HG03432 (cell line): ENCODE results near the gene CSRNP3.
"Not testable (repeated sequence)": the region's sequence is repeated elsewhere in the genome, so short reads cannot be mapped to it uniquely, and the experiment has no call there.

Experiments used
- ATAC-seq: cut with Tn5 transposase; IDR thresholded peaks from one replicate; pipeline ENCODE4 v1.9.1; 2021; ENCODE audit warnings: mild to moderate bottlenecking, moderate library complexity; ENCODE audit not compliant: unreplicated experiment

CSRNP3 gene

DNA sequence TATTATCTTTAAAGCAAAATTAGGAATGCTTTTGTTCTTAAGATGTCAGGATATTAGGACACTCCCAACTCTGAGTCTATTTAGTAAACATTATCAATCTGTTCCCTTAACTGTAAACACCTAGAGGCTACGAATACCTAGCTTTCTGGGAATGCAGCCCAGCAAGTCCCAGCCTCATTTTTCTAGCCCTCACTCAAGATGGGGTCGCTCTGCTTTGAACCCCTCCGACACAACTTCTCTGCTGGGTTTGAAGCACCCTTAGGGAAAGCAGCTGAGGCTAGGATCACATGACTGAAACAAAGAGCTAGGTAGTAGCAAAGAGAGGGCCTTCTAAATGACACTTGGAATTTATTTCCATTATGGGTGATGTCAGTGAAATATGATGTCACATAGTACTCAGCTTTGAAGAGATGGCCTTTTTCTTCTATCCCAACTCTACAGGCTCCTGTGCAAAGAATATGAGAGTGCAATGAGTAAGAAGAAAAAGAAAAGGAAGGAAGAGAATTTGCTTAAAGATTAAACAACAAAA is 114.7 kb downstream of the CSRNP3 start:
- no peak for ATAC-seq

DNA sequence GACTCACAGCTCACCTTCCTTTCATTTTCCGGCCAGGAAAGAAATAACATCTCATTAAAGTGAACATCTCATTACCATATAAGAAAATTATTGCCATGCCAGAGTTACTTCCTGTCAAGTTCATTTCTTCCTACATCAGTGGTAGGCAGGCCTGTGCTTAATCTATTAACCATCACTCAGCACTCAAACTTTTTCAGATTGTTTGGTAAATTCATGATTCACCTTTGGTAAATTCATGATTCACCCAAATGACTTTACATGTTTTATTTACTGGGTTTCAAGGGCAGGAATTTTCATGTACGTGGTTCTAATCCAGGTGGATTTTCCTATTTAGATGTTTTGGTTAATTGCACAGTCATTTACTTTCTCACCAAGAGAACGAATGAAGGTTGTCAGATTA is 116.5 kb downstream of the CSRNP3 start:
- ATAC-seq: no peak

- peak; percentile 83 for ATAC-seq
These were observed 117.9 kb downstream of the CSRNP3 start for GRCh38 chr2:165587335-165587938.

GRCh38 chr2:165590999-165591398 is 121.5 kb downstream of the CSRNP3 start:
- not testable (repeated sequence) for ATAC-seq

- ATAC-seq: no peak
These were observed 123.6 kb downstream of the CSRNP3 start for GRCh38 chr2:165593081-165593480.

DNA sequence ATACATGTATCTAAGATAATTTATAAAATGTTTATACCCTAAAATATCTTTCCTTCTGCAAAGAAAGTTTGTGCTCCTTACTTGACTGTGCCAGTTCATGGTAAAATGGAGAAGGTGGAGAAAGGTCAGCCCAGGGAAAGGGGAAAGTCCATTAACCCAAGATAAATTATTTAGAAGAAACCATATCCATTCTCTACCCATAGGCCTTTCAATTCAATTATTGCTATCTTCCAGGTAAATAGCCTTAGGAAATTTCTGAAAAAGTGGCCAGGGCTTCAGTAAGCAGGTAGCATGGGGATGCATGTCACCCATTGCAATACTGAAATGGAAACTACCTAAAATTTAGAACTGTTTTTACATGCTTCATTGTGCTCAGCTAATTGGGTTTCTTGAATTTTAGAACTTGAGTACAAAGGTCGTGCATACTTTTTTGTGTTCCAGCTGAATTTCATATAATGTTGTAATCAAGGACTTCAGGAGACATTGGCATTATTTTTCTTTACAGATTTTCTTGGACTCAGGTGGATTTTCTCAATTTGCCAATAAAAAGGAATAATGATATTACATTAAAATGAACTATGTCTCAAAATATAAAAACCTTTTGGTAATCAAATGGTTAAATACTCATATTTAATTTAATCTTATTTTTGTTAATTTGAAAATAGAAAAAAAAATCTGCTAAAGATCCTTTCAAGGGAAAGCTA is 124.9 kb downstream of the CSRNP3 start:
- ATAC-seq: peak; percentile 57

DNA sequence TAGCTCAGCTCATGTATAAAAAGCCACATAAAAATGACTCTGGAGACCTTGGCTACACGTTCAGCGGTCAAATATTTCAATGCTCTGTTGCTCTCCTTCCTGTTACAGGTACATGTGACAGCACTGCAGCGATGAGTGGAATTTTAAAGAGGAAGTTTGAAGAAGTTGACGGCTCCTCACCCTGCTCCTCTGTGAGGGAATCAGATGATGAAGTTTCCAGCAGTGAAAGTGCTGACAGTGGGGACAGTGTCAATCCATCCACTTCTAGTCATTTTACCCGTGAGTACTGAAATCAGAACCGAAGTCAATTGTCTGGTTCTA is 125.4 kb downstream of the CSRNP3 start:
- ATAC-seq: peak; percentile 95

DNA sequence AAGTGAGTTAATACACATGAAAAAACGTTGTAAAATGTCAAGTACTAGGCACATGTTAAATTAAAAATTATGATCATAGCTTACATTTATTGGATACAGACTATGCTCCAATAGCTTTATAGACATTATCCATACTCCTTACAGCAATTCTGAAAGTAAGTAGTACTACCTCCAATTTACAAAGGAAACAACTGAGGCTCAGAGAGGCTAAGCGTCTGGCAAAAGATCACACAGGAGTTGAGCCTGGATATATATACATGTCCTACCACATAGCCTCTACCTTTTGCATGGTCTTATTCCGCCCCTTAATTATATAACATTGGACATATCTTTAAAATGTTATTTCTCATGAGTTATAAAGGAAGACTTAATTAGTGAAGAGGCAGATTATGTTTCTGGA is 127.3 kb downstream of the CSRNP3 start:
- ATAC-seq: no peak

DNA sequence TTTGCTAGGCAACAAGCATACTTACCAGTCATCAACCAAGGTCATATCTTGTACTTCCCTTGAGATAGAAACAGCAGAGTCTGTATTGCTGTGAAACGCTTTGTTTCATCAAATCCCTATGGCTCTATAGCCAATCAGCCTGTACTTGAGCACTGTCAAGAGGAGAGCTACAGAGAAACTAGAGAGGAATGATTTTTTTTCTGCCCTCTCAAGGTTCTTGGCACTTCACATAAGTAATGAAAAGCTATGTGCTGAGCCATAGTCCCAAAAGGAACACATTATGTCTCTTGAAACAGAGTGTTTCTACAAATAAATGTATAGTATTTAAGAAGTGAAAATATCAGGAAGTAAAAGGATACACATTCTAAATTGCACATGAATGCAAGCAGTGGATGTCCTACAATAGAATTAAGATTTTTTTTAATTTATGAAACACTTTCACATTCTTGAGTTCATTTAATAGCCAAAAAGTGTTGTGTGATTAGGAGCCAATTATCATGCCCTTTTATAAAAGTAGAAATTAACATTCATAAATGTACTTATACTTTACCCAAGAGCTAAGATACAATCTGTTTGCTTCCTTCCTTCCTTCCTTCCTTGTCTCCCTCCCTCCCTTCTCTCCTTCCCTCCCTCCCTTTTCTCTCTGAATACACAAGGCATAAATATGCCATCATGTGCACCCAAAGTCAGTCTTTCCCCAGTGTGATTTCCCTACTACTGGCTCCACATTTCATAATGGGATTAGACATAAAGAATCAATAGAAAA is 131.8 kb downstream of the CSRNP3 start:
- no peak for ATAC-seq

DNA sequence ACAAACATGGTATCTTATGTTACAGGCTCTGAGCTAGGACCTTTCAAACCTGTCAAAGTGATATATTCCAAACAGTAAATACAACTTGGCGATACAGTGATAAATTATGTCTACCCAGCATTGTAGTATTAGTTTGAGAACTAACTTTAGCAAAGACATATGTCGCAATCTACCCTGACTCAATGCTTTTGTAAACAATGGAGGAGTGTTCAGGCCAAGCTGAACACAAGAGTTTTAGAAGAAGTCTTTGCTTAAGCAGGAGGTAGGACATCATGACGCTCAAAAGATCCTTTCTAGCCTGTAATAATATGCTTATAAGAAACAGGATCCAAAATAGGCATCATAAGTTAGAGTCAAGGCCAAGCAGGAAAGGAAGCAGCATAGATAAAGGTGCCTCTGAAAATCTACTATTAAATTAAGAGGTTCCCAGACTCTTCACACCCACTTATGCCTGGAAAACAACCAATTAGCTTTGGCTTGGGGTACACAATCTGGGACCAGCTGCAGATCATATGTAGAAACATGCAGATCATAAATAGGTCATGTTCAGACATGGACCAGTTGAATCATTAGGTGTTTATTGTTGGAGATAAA is 132.5 kb downstream of the CSRNP3 start:
- no peak for ATAC-seq

GRCh38 chr2:165609672-165610071 is 140.2 kb downstream of the CSRNP3 start:
- no peak for ATAC-seq

DNA sequence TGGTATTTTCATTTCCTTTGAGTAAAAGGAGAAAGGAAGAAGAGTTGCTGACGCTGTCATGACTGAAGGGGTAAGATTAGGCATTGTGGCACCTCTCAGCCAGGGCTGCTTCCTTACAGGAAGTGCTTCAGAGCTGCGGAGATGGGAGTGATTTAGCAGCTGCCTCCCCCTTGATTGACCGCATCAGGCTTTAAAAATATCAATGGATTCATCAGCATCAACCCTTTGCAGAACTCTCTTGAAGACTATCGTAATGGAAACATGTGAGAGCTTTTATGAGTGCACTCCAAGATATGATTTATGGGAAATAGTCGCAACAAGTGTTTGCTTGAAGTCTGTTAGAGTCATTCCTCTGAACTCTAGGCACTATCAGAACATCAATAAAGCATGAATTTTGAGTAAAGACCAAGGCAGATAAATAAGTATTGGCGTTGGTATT is 141.1 kb downstream of the CSRNP3 start:
- peak; percentile 85 for ATAC-seq

GRCh38 chr2:165617741-165618481 is 148.4 kb downstream of the CSRNP3 start:
- no peak for ATAC-seq

GRCh38 chr2:165618806-165619205 is 149.3 kb downstream of the CSRNP3 start:
- no peak for ATAC-seq

DNA sequence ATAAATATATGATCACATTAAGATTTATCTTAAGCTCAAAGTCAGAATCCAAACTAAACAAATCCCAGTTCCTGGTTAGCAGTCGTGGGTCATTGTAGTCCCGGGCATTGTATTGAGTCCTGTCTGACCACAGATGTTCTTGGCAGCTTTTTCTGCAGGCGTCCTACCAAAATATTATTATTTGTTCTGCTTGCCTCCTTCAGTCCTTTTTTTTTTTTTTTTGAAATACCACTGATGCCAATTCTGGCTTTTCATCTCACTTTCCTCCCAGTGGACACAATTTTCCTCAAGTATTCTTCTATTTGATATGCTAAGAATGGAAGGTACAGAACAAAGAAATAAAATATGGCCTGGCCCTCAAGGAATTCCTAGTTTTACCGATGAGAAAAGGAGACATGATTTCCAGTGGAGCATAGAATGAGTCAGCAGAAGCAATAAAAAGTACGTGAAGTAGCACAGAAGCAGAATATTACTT is 151.6 kb downstream of the CSRNP3 start:
- no peak for ATAC-seq

DNA sequence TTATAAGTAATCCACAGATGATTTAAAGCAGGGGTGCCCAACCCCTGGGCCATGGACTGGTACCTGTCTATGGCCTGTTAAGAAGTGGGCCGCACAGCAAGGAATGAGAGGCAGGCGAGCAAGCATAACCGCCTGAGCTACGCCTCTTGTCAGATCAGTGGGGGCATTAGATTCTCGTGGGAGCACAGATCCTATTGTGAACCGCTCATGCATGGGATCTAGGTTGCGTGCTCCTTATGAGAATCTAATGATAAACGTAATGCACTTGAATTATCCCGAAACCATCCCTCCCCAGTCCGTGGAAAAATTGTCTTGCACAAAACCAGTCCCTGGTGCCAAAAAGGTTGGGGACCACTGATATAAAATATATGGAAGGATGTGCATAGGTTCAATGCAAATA is 153.7 kb downstream of the CSRNP3 start:
- no peak for ATAC-seq

DNA sequence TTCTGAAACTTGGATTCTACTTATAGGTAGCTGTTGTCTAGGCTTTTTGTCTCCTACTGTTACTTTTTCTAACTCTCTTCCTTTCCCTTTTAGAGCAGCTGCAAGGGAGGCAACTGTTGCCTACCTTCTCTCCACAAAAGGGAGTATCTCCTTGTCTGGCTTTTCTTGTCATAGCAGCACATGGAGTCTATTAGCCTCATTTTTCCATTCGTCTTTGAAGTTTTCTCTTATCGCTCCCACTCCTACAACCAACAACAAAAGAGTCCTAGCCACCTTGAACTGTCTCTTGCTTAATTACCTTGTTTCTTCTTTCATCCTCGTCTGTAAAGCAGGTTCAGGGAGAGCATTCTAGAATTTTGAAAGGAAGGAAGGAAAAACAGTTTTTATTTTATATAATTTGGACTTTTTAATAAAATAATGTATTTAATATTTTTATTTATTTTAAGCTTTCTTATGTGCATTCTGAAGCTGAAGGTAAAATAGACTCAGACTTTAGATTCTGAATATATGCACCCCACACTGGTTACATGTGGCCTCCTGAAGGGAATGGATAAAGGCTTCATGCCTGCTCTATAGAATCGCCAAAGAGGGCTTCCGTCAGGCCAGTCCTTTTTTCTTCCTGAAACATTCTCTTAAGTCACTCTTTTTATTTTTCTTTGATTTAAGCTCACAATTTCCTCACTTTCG is 154.4 kb downstream of the CSRNP3 start:
- no peak for ATAC-seq

DNA sequence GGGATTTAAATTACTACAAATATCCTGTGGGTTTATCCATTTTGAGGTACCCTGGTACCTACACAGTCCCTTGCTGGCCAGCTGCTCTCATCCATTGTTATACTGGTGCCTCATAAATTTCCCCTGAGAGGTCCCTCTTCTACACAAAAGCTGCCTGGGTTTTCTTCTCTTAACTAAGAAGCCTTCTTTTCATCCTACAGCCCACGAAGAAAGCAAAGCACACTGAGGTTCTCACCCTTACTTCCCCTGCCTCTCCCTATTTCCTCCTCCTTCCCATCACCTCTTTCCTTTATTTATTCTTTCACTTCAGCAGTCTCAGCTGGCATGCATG is 154.9 kb downstream of the CSRNP3 start:
- no peak for ATAC-seq

- ATAC-seq: peak; percentile 47
These were observed 158.0 kb downstream of the CSRNP3 start for GRCh38 chr2:165627470-165627869.

DNA sequence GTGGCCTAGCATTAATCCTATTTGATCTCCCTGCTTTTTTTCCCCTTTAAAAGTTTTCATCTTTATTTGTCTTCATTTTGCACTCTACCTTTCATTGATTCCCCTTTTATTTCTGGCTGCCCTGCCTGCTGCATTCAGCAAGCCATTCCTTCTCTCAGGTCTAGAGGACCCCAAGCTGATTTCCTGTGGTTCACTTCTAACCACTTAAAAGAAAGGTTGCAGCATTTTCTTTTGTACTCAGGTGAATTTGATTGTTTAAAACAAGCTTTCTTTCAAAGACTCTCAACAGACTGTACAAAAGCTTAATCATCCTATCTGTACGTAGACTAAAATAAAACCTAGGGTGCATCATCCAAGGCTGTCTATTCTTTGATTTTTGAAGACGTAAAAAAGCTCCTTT is 160.3 kb downstream of the CSRNP3 start:
- ATAC-seq: no peak
